ENCODE results near the gene SCN1B. TPM values are rescaled to one million over a fixed set of nuclear protein-coding genes. Genes with fewer than 3 reads are reported as not detected.
A peak's percentile ranks its signal among the peaks of the same experiment; 100 is the strongest.

The SCN1B gene
- total and polyA plus RNA-seq, 10 of the 15 experiments (the other 5 are each of a cell fraction or from before 2014, with no cell fraction given) = 0.04 to 0.54 (median 0.11) TPM; not detected in 3

- TSS peak; percentile 58 for BruUV-seq (replicated peaks)
- H3K9ac ChIP-seq (ENCODE audit: control insufficient read depth, insufficient read depth, low read length) = peak overlapping the region; percentile 94
- H4K20me1 ChIP-seq (ENCODE audit: control insufficient read depth, insufficient read depth) = peaks cover 6% of the 10 kb centered on the region; the same call in 1 of the 2 replicates
- H3K27me3 ChIP-seq (replicated peaks in 1 of 2; ENCODE audit: control insufficient read depth in 2 of 2, insufficient read depth in 2 of 2, low read length in 1 of 2) = no peaks in the 10 kb centered on the region
- in situ Hi-C loops (cut with MboI) (no loop called here), intact Hi-C loops (cut with micrococcal nuclease; ENCODE audit: unreplicated experiment) (no loop called here)
- H3K79me2 ChIP-seq (ENCODE audit: control insufficient read depth, insufficient read depth, low read length) = peaks cover 50% of the 10 kb centered on the region
- RAD21 ChIA-PET (ENCODE audit: unreplicated experiment) = interaction anchor here (0.6 to 3.5 kb wide), 5 partner anchors 11 to 517 kb away, joined by 3 to 33 read pairs (median 5); no protein-coding TSS in a partner anchor
- DNase-seq (ENCODE audit: low read depth, low spot score) (no peak), FAIRE-seq (peak; percentile 61), ATAC-seq (peak; percentile 13)
- H3K4me2 ChIP-seq (ENCODE audit: control insufficient read depth, insufficient read depth) = peak overlapping the region; percentile 96
- under 1% methylated on average over 42 of the region's 46 CpGs for WGBS (ENCODE audit: insufficient coverage, insufficient replicate concordance, low lambda C conversion rate, missing lambda C conversion rate)
- peak overlapping the region; percentile 73 for H3K27ac ChIP-seq (ENCODE audit: control insufficient read depth, insufficient read depth)
- SMC1A ChIA-PET (ENCODE audit: uncharacterized antibody, unreplicated experiment) = interaction anchor here (1.4 to 2.1 kb wide), 4 partner anchors 11 to 29 kb away, joined by 3 to 12 read pairs (median 4); no protein-coding TSS in a partner anchor
- H3K4me1 ChIP-seq (ENCODE audit: control insufficient read depth, insufficient read depth, low read length) = peaks cover 43% of the 10 kb centered on the region
- POLR2A ChIA-PET = interaction anchor here (1.1 to 4.7 kb wide), 3 partner anchors 11 to 124 kb away, joined by 3 to 38 read pairs (median 3); no protein-coding TSS in a partner anchor
- H3K36me3 ChIP-seq (ENCODE audit: control insufficient read depth in 2 of 2, insufficient read depth in 2 of 2, low read length in 1 of 2) = peaks cover 3 to 10% of the 10 kb centered on the region in 2 experiments; a peak in 3 of 4 replicates
- CTCF ChIA-PET = interaction anchor here (0.8 to 2.2 kb wide), 10 partner anchors 10 to 135 kb away, joined by 3 to 10 read pairs (median 4); partner anchors contain the start of gene LGI4
- H3K9me3 ChIP-seq (replicated peaks; ENCODE audit: control insufficient read depth, insufficient read depth, low read length) = no peaks in the 10 kb centered on the region
- peak overlapping the region; percentile 31 for H2AFZ ChIP-seq (ENCODE audit: control insufficient read depth, low read depth, low read length)
- peak overlapping the region; percentile 95 for H3K4me3 ChIP-seq
- TF ChIP-seq NFXL1 (IDR thresholded peaks at IDR 0.05; ENCODE audit: borderline replicate concordance) = no peak
- TF ChIP-seq ZZZ3 (IDR thresholded peaks at IDR 0.05; ENCODE audit: control insufficient read depth, insufficient read length, low read depth) = no peak
- TF ChIP-seq ZNF274 (IDR thresholded peaks at IDR 0.05; ENCODE audit: insufficient read depth, insufficient read length) = no peak
- TF ChIP-seq NR2F1 (conservative IDR thresholded peaks at IDR 0.05) = 0 out of 2 replicates have a peak, but pooled peaks have one; percentile 27
- no peak for TF ChIP-seq E2F8 (IDR thresholded peaks at IDR 0.05; ENCODE audit: low read depth, partially characterized antibody)
- peak; percentile 76 for TF ChIP-seq POLR2A (IDR thresholded peaks at IDR 0.05; ENCODE audit: low read depth, low read length)
- TF ChIP-seq MXI1 (IDR thresholded peaks at IDR 0.05; ENCODE audit: low read depth, low read length) = peak; percentile 44; the same call in 1 of the 2 replicates
- TF ChIP-seq RELB (IDR thresholded peaks at IDR 0.05; ENCODE audit: low read depth) = 0 out of 2 replicates have a peak, but pooled peaks have one; percentile 11
- peak; percentile 63; the same call in 1 of the 2 replicates for TF ChIP-seq CBFB (IDR thresholded peaks at IDR 0.05; ENCODE audit: low read depth)
- TF ChIP-seq ATF7 (IDR thresholded peaks at IDR 0.05; ENCODE audit: low read depth) = 0 out of 2 replicates have a peak, but pooled peaks have one; percentile 14
- peak; percentile 26 for TF ChIP-seq MYC (IDR thresholded peaks at IDR 0.05; ENCODE audit: insufficient read depth, insufficient read length, insufficient replicate concordance, low read length, severe bottlenecking)
- peak; percentile 72; the same call in 1 of the 2 replicates for TF ChIP-seq RUNX3 (IDR thresholded peaks at IDR 0.05; ENCODE audit: low read length)
- TF ChIP-seq POLR2AphosphoS5 (IDR thresholded peaks at IDR 0.05; ENCODE audit: low read length) = peak; percentile 75
- 0 out of 2 replicates have a peak, but pooled peaks have one; percentile 29 for TF ChIP-seq ZNF687 (IDR thresholded peaks at IDR 0.05)
These were observed 29.4 kb upstream of the SCN1B start for GRCh38 chr19:35000647-35001501.
